ENCODE data around the gene GLTP.

- no peak for TF ChIP-seq CSRNP3 (CRISPR knock-in tag; IDR thresholded peaks at IDR 0.05)
- no peak for TF ChIP-seq RARB (CRISPR knock-in tag; IDR thresholded peaks at IDR 0.05)
- TF ChIP-seq TSHZ2 (CRISPR knock-in tag; IDR thresholded peaks at IDR 0.05) = no peak
- TF ChIP-seq PPARA (CRISPR knock-in tag; IDR thresholded peaks at IDR 0.05; ENCODE audit: borderline replicate concordance) = no peak
- no peak for TF ChIP-seq ARNTL (CRISPR knock-in tag; IDR thresholded peaks at IDR 0.05; ENCODE audit: borderline replicate concordance, low read depth)
- no peak for TF ChIP-seq PATZ1 (CRISPR knock-in tag; IDR thresholded peaks at IDR 0.05; ENCODE audit: borderline replicate concordance)
- no peak for TF ChIP-seq CREB5 (CRISPR knock-in tag; IDR thresholded peaks at IDR 0.05; ENCODE audit: low read depth)
- no peak for TF ChIP-seq ZFP30 (CRISPR knock-in tag; IDR thresholded peaks at IDR 0.05)
- no peak for TF ChIP-seq OSR1 (CRISPR knock-in tag; IDR thresholded peaks at IDR 0.05)
Observed at GRCh38 chr12:109855377-109855776, 25.0 kb downstream of the GLTP start.

All from SK-N-SH treated with all-trans-retinoic acid at 6 μM for 48 hours (cell line).